ENCODE results near the gene FCGBP.

FCGBP gene

DNA sequence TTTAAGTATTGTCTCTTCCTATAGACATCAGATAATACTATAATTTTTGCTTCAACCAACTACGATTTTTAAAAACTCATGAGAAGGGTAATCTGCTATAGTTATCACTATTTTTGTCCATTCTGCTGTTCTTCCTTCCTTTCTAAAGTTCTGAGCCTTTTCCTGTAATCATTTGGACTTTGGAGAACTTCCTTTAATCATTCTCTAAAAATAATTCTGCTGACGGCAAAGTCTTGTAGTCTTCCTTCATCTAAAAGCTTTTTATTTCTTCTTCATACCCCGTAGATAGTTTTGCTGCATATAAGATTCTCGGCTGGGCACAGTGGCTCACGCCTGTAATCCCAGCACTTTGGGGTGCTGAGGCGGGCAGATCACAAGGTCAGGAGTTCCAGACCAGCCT lies 5.1 kb upstream of the FCGBP start:
- no peak overlapping the region for H3K4me3 ChIP-seq (replicated peaks in 1 of 2; ENCODE audit: low read depth in 2 of 2, low read length in 2 of 2)
- TF ChIP-seq, protein P1, sequence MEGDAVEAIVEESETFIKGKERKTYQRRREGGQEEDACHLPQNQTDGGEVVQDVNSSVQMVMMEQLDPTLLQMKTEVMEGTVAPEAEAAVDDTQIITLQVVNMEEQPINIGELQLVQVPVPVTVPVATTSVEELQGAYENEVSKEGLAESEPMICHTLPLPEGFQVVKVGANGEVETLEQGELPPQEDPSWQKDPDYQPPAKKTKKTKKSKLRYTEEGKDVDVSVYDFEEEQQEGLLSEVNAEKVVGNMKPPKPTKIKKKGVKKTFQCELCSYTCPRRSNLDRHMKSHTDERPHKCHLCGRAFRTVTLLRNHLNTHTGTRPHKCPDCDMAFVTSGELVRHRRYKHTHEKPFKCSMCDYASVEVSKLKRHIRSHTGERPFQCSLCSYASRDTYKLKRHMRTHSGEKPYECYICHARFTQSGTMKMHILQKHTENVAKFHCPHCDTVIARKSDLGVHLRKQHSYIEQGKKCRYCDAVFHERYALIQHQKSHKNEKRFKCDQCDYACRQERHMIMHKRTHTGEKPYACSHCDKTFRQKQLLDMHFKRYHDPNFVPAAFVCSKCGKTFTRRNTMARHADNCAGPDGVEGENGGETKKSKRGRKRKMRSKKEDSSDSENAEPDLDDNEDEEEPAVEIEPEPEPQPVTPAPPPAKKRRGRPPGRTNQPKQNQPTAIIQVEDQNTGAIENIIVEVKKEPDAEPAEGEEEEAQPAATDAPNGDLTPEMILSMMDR (IDR thresholded peaks at IDR 0.05; ENCODE audit: low read depth, low read length) = no peak
- DNase-seq (ENCODE audit: low read depth in 2 of 2) = no peak

DNA sequence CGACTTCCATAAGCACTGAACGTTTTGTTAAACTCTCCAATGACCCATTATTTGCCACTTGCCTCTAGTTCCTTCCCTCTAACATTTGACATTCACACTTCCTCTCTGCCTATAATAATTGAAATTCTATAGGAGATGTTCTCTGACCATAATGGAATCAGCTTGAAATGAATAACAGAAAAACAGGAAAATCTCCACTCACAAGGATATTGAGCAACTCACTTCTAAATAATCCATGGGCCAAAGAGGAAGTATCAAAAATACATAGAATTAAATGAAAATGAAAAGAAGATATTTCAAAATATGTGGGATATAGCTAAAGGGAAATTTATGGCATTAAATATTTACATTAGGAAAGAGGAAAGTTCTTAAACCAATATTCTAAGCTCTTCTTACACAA lies 3.4 kb upstream of the FCGBP start:
- no peak overlapping the region for H3K4me3 ChIP-seq (replicated peaks in 1 of 2; ENCODE audit: low read depth in 2 of 2, low read length in 2 of 2)
- TF ChIP-seq, protein P1 (IDR thresholded peaks at IDR 0.05; ENCODE audit: low read depth, low read length) = no peak
- DNase-seq (ENCODE audit: low read depth in 2 of 2) = no peak

DNA sequence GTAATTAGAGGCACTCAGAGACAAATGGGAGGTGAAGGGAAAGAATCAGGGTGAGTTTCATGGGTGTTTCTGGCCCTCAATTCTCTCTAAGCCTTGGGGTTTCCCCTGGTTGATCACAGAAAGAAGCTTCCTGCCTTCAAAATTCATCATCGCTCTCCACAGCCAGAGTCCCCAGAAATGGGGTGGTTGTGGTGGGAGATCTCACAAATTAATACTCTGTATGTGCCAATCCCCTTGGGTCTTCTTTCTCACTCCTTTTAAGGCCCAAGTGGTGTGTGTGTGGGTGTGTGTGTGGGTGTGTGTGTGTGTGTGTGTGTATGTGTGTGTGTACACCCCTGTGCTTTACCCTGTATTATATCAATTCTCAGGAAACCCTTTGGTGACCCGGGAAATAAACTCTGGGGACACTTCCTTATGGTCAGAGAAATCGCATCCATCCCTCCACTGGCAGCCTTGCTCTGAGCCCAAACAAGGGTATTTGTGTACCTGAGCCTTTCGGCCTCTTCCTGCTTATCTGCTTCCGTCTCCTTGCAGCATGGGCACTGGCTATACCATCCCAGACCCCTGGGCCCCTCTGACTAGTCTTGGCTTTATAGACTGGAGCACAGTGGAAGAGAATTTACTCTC lies 2.8 kb upstream of the FCGBP start:
- TF ChIP-seq, protein P1 (IDR thresholded peaks at IDR 0.05; ENCODE audit: low read depth, low read length) = no peak
- H3K4me3 ChIP-seq (replicated peaks in 1 of 2; ENCODE audit: low read depth in 2 of 2, low read length in 2 of 2) = no peak overlapping the region
- no peak for DNase-seq (ENCODE audit: low read depth in 2 of 2)

DNA sequence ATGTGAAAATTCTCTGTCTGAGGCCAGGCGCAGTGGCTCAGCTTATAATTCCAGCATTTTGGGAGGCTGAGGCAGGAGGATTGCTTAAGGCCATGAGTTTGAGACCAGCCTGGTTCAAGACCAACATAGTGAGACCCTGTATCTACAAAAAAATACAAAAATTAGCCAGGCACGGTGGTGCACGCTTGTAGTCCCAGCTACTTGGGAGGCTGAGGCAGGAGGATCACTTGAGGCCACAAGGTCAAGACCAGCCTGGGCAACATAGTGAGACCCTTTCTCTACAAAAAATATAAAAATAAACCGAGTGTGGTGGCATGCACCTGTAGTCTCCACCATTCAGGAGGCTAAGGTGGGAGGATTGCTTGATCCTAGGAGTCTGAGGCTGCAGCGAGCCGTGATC lies 2.2 kb upstream of the FCGBP start:
- TF ChIP-seq, protein P1 (IDR thresholded peaks at IDR 0.05; ENCODE audit: low read depth, low read length) = no peak
- no peak for DNase-seq (ENCODE audit: low read depth in 2 of 2)
- no peak overlapping the region for H3K4me3 ChIP-seq (replicated peaks in 1 of 2; ENCODE audit: low read depth in 2 of 2, low read length in 2 of 2)

DNA sequence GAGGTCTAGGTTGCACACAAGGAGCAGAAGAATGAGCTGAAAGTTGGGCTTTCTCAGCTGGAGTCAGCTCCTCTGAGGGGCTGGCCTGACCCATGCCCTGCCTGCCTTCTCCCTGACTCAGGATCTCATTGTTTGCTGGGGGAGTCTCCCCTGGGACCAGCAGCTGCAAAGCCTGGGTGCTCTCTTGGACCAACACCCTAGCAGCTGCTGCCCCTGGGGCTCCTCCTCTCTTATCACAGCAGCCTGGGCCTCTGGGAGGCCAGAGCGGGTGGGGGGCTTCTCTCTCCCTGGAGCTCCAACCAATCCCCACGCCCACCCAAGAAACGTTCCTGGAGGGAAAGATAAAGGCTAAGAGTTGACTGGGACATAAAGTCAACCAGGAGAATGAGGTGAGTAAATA lies 1.6 kb upstream of the FCGBP start:
- H3K4me3 ChIP-seq (replicated peaks in 1 of 2; ENCODE audit: low read depth in 2 of 2, low read length in 2 of 2) = no peak overlapping the region
- TF ChIP-seq, protein P1 (IDR thresholded peaks at IDR 0.05; ENCODE audit: low read depth, low read length) = no peak

DNA sequence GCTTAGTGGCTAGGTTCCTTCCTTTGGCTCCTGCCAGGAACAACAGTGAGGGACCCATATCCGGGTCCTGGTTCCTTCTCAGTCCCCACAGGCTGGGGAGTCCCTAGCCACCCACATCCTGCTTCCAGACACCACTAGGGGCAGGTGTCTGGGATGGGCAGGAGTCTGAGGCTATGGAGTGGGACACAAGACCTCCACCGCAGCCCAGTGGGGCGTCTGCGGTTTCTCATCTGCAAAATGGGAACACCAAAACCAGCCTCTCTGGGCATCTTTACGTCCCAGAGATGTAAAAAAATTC lies 879 bp upstream of the FCGBP start:
- no peak for DNase-seq (ENCODE audit: low read depth in 2 of 2)
- TF ChIP-seq, protein P1 (IDR thresholded peaks at IDR 0.05; ENCODE audit: low read depth, low read length) = no peak
- H3K4me3 ChIP-seq (replicated peaks in 1 of 2; ENCODE audit: low read depth in 2 of 2, low read length in 2 of 2) = no peak overlapping the region

More for the DNA sequence above, 1.6 kb upstream of the FCGBP start:
- no peak for DNase-seq (ENCODE audit: low read depth in 2 of 2)

DNA sequence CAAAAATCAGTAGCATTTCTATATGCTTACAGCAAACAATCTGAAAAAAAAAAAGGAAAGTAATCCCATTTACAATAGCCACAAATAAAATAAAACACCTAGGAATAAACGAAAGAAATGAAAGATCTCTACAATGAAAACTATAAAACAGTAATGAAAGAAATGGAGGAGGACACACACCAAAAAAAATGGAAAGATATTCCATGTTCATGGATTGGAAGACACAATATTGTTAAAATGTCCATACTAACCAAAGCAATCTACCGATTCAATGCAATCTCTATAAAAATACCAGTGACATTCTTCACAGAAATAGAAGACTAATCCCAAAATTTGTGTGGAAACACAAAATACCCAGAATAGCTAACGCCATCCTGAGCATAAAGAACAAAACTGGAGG lies 4.7 kb downstream of the FCGBP start:
- TF ChIP-seq, protein P1 (IDR thresholded peaks at IDR 0.05; ENCODE audit: low read depth, low read length) = no peak
- DNase-seq (ENCODE audit: low read depth in 2 of 2) = no peak
- H3K4me3 ChIP-seq (replicated peaks in 1 of 2; ENCODE audit: low read depth in 2 of 2, low read length in 2 of 2) = no peak overlapping the region
